MM.1S (cell line): Measurements from ENCODE around the gene MS4A4A.

Experiments
- EZH2 ChIP-seq: fragments of 300-600 bp; sonication (generic); optimal IDR thresholded peaks from 2 replicates; pipeline ENCODE3; 2017; ENCODE audit warnings: low read depth, mild to moderate bottlenecking, antibody characterized with exemption, low read length, mixed read lengths
- EZH2phosphoT487 ChIP-seq: fragments of 300-600 bp; sonication (generic); IDR thresholded peaks from 2 replicates; pipeline ENCODE4 v1.6.1; 2018; ENCODE audit warnings: antibody characterized with exemption, low read length

DNA sequence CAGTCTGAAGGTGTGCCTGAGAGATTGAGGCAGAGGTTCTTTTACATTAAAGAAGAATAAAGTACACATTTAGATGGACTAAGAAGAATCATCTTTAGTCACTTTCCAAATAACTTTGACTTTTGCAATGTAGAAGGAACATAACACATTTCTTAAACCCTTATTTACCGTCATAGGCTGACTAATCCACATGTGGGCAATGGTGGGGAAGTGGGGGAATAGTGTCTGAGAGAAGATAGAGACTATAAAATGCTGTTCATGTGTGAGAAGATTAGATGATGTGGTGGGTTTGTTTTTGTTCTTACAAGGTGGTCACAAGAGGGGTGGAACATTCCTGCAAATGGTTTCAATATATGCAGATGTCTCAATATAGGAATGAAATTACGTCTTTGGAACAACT lies 1.8 kb downstream of the MS4A4A start:
- TF ChIP-seq EZH2phosphoT487: no peak
- no peak for TF ChIP-seq EZH2
